ENCODE measurements around the gene VWC2L. TPM values are rescaled to one million over a fixed set of nuclear protein-coding genes. Genes with fewer than 3 reads are reported as not detected.

VWC2L gene
- polyA plus RNA-seq, 4 donors: 0.03 TPM; not detected in 2

GRCh38 chr2:214575030-214575429 is 164.2 kb downstream of the VWC2L start:
- DNase-seq: no peak
- Histone ChIP-seq H3K4me1 (ENCODE audit: control insufficient read depth in 3 of 3, insufficient read depth in 2 of 3, low read depth in 1 of 3, low read length in 2 of 3) (no peaks in the 10 kb centered on the region), H3K9me3 (ENCODE audit: control insufficient read depth in 2 of 2, insufficient read depth in 1 of 2, low read depth in 1 of 2, low read length in 1 of 2) (no peaks in the 10 kb centered on the region), H3K36me3 (ENCODE audit: control insufficient read depth in 3 of 3, insufficient read depth in 2 of 3, low read depth in 1 of 3, low read length in 3 of 3) (no peaks in the 10 kb centered on the region), H3K4me3 (ENCODE audit: low read depth in 1 of 3, low read length in 3 of 3) (no peak overlapping the region), H3K27ac (ENCODE audit: low read depth in 1 of 3, low read length in 2 of 3) (no peak overlapping the region), H3K27me3 (ENCODE audit: control insufficient read depth in 3 of 3, insufficient read depth in 3 of 3, low read length in 3 of 3) (no peaks in the 10 kb centered on the region)
- 52 to 58% (median 58%) methylated on average over 6 of the region's 6 CpGs for WGBS, 3 donors
- FAIRE-seq: no peak

GRCh38 chr2:214575465-214575864 is 164.6 kb downstream of the VWC2L start:
- Histone ChIP-seq H3K4me1 (ENCODE audit: control insufficient read depth in 3 of 3, insufficient read depth in 2 of 3, low read depth in 1 of 3, low read length in 2 of 3) (no peaks in the 10 kb centered on the region), H3K9me3 (ENCODE audit: control insufficient read depth in 2 of 2, insufficient read depth in 1 of 2, low read depth in 1 of 2, low read length in 1 of 2) (no peaks in the 10 kb centered on the region), H3K27me3 (ENCODE audit: control insufficient read depth in 3 of 3, insufficient read depth in 3 of 3, low read length in 3 of 3) (no peaks in the 10 kb centered on the region), H3K36me3 (ENCODE audit: control insufficient read depth in 3 of 3, insufficient read depth in 2 of 3, low read depth in 1 of 3, low read length in 3 of 3) (no peaks in the 10 kb centered on the region), H3K27ac (ENCODE audit: low read depth in 1 of 3, low read length in 2 of 3) (no peak overlapping the region), H3K4me3 (ENCODE audit: low read depth in 1 of 3, low read length in 3 of 3) (no peak overlapping the region)
- FAIRE-seq (no peak), DNase-seq (no peak)
- 55 to 63% (median 63%) methylated on average over 7 of the region's 7 CpGs for WGBS, 3 donors

GRCh38 chr2:214577769-214578168 is 166.9 kb downstream of the VWC2L start:
- Histone ChIP-seq H3K9me3 (ENCODE audit: control insufficient read depth in 2 of 2, insufficient read depth in 1 of 2, low read depth in 1 of 2, low read length in 1 of 2) (no peaks in the 10 kb centered on the region), H3K27ac (ENCODE audit: low read depth in 1 of 3, low read length in 2 of 3) (no peak overlapping the region), H3K36me3 (ENCODE audit: control insufficient read depth in 3 of 3, insufficient read depth in 2 of 3, low read depth in 1 of 3, low read length in 3 of 3) (no peaks in the 10 kb centered on the region), H3K4me3 (ENCODE audit: low read depth in 1 of 3, low read length in 3 of 3) (no peak overlapping the region), H3K27me3 (ENCODE audit: control insufficient read depth in 3 of 3, insufficient read depth in 3 of 3, low read length in 3 of 3) (no peaks in the 10 kb centered on the region), H3K4me1 (ENCODE audit: control insufficient read depth in 3 of 3, insufficient read depth in 2 of 3, low read depth in 1 of 3, low read length in 2 of 3) (no peaks in the 10 kb centered on the region)
- FAIRE-seq (no peak), DNase-seq (no peak)
- WGBS, 3 donors: 71 to 85% (median 79%) methylated on average over 6 of the region's 6 CpGs

- no peak for FAIRE-seq
- no peak overlapping the region for H3K27ac ChIP-seq (ENCODE audit: low read depth in 1 of 3, low read length in 2 of 3)
- H3K4me1 ChIP-seq (ENCODE audit: control insufficient read depth in 3 of 3, insufficient read depth in 2 of 3, low read depth in 1 of 3, low read length in 2 of 3): no peaks in the 10 kb centered on the region
- no peaks in the 10 kb centered on the region for H3K27me3 ChIP-seq (ENCODE audit: control insufficient read depth in 3 of 3, insufficient read depth in 3 of 3, low read length in 3 of 3)
- WGBS, 3 donors: 76 to 80% (median 76%) methylated on average over 4 of the region's 4 CpGs
- DNase-seq: no peak
- H3K9me3 ChIP-seq (ENCODE audit: control insufficient read depth in 2 of 2, insufficient read depth in 1 of 2, low read depth in 1 of 2, low read length in 1 of 2): no peaks in the 10 kb centered on the region
- no peaks in the 10 kb centered on the region for H3K36me3 ChIP-seq (ENCODE audit: control insufficient read depth in 3 of 3, insufficient read depth in 2 of 3, low read depth in 1 of 3, low read length in 3 of 3)
- H3K4me3 ChIP-seq (ENCODE audit: low read depth in 1 of 3, low read length in 3 of 3): no peak overlapping the region
Observed at GRCh38 chr2:214578442-214578841, 167.6 kb downstream of the VWC2L start.

- 60 to 73% (median 65%) methylated on average over 6 of the region's 6 CpGs for WGBS, 3 donors
- Histone ChIP-seq H3K9me3 (ENCODE audit: control insufficient read depth in 2 of 2, insufficient read depth in 1 of 2, low read depth in 1 of 2, low read length in 1 of 2) (no peaks in the 10 kb centered on the region), H3K4me1 (ENCODE audit: control insufficient read depth in 3 of 3, insufficient read depth in 2 of 3, low read depth in 1 of 3, low read length in 2 of 3) (no peaks in the 10 kb centered on the region), H3K36me3 (ENCODE audit: control insufficient read depth in 3 of 3, insufficient read depth in 2 of 3, low read depth in 1 of 3, low read length in 3 of 3) (no peaks in the 10 kb centered on the region), H3K4me3 (ENCODE audit: low read depth in 1 of 3, low read length in 3 of 3) (no peak overlapping the region), H3K27ac (ENCODE audit: low read depth in 1 of 3, low read length in 2 of 3) (no peak overlapping the region), H3K27me3 (ENCODE audit: control insufficient read depth in 3 of 3, insufficient read depth in 3 of 3, low read length in 3 of 3) (no peaks in the 10 kb centered on the region)
- FAIRE-seq: no peak
- DNase-seq: no peak
Observed at GRCh38 chr2:214579035-214579434, 168.2 kb downstream of the VWC2L start.

- H3K4me1 ChIP-seq (ENCODE audit: control insufficient read depth in 3 of 3, insufficient read depth in 2 of 3, low read depth in 1 of 3, low read length in 2 of 3): no peaks in the 10 kb centered on the region
- WGBS, 3 donors: 36 to 43% (median 41%) methylated on average over 3 of the region's 3 CpGs
- H3K27ac ChIP-seq (ENCODE audit: low read depth in 1 of 3, low read length in 2 of 3): no peak overlapping the region
- no peaks in the 10 kb centered on the region for H3K27me3 ChIP-seq (ENCODE audit: control insufficient read depth in 3 of 3, insufficient read depth in 3 of 3, low read length in 3 of 3)
- H3K36me3 ChIP-seq (ENCODE audit: control insufficient read depth in 3 of 3, insufficient read depth in 2 of 3, low read depth in 1 of 3, low read length in 3 of 3): no peaks in the 10 kb centered on the region
- DNase-seq: no peak
- no peaks in the 10 kb centered on the region for H3K9me3 ChIP-seq (ENCODE audit: control insufficient read depth in 2 of 2, insufficient read depth in 1 of 2, low read depth in 1 of 2, low read length in 1 of 2)
- H3K4me3 ChIP-seq (ENCODE audit: low read depth in 1 of 3, low read length in 3 of 3): no peak overlapping the region
- FAIRE-seq: no peak
Observed at GRCh38 chr2:214587442-214587841, 176.6 kb downstream of the VWC2L start.

GRCh38 chr2:214591366-214591765 is 180.5 kb downstream of the VWC2L start:
- Histone ChIP-seq H3K27me3 (ENCODE audit: control insufficient read depth in 3 of 3, insufficient read depth in 3 of 3, low read length in 3 of 3) (no peaks in the 10 kb centered on the region), H3K27ac (ENCODE audit: low read depth in 1 of 3, low read length in 2 of 3) (no peak overlapping the region), H3K4me3 (ENCODE audit: low read depth in 1 of 3, low read length in 3 of 3) (no peak overlapping the region), H3K36me3 (ENCODE audit: control insufficient read depth in 3 of 3, insufficient read depth in 2 of 3, low read depth in 1 of 3, low read length in 3 of 3) (no peaks in the 10 kb centered on the region), H3K9me3 (ENCODE audit: control insufficient read depth in 2 of 2, insufficient read depth in 1 of 2, low read depth in 1 of 2, low read length in 1 of 2) (no peaks in the 10 kb centered on the region), H3K4me1 (ENCODE audit: control insufficient read depth in 3 of 3, insufficient read depth in 2 of 3, low read depth in 1 of 3, low read length in 2 of 3) (no peaks in the 10 kb centered on the region)
- DNase-seq (no peak), FAIRE-seq (no peak)
- 70 to 83% (median 79%) methylated on average over 1 of the region's 1 CpG for WGBS, 3 donors

- H3K4me1 ChIP-seq (ENCODE audit: control insufficient read depth in 3 of 3, insufficient read depth in 2 of 3, low read depth in 1 of 3, low read length in 2 of 3): no peaks in the 10 kb centered on the region
- FAIRE-seq: no peak
- no peak overlapping the region for H3K4me3 ChIP-seq (ENCODE audit: low read depth in 1 of 3, low read length in 3 of 3)
- WGBS, 3 donors: 69 to 79% (median 73%) methylated on average over 4 of the region's 4 CpGs
- DNase-seq: no peak
- no peak overlapping the region for H3K27ac ChIP-seq (ENCODE audit: low read depth in 1 of 3, low read length in 2 of 3)
- H3K9me3 ChIP-seq (ENCODE audit: control insufficient read depth in 2 of 2, insufficient read depth in 1 of 2, low read depth in 1 of 2, low read length in 1 of 2): no peaks in the 10 kb centered on the region
- no peaks in the 10 kb centered on the region for H3K27me3 ChIP-seq (ENCODE audit: control insufficient read depth in 3 of 3, insufficient read depth in 3 of 3, low read length in 3 of 3)
- no peaks in the 10 kb centered on the region for H3K36me3 ChIP-seq (ENCODE audit: control insufficient read depth in 3 of 3, insufficient read depth in 2 of 3, low read depth in 1 of 3, low read length in 3 of 3)
Observed at GRCh38 chr2:214592011-214592410, 181.2 kb downstream of the VWC2L start.

- Histone ChIP-seq H3K27ac (ENCODE audit: low read depth in 1 of 3, low read length in 2 of 3) (no peak overlapping the region), H3K9me3 (ENCODE audit: control insufficient read depth in 2 of 2, insufficient read depth in 1 of 2, low read depth in 1 of 2, low read length in 1 of 2) (no peaks in the 10 kb centered on the region), H3K36me3 (ENCODE audit: control insufficient read depth in 3 of 3, insufficient read depth in 2 of 3, low read depth in 1 of 3, low read length in 3 of 3) (no peaks in the 10 kb centered on the region), H3K4me1 (ENCODE audit: control insufficient read depth in 3 of 3, insufficient read depth in 2 of 3, low read depth in 1 of 3, low read length in 2 of 3) (no peaks in the 10 kb centered on the region), H3K4me3 (ENCODE audit: low read depth in 1 of 3, low read length in 3 of 3) (no peak overlapping the region), H3K27me3 (ENCODE audit: control insufficient read depth in 3 of 3, insufficient read depth in 3 of 3, low read length in 3 of 3) (no peaks in the 10 kb centered on the region)
- no peak for FAIRE-seq
- no peak for DNase-seq
- 39 to 53% (median 48%) methylated on average over 1 of the region's 1 CpG for WGBS, 3 donors
Observed at GRCh38 chr2:214593727-214594126, 182.9 kb downstream of the VWC2L start.
